Neural crest cell (in vitro differentiated cells): Measurements from ENCODE around the gene DNLZ. TPM values are rescaled to one million over a fixed set of nuclear protein-coding genes. Genes with fewer than 3 reads are reported as not detected.

ENCODE experiments used
- DNase-seq: peaks from one replicate; pipeline ENCODE4 v3.0.0; 2021; ENCODE audit warnings: low read depth, mixed read lengths, low spot score
- H3K27ac Mint-ChIP-seq: one replicate; pipeline ENCODE4 v1.8.0; 2021; ENCODE audit warnings: mild to moderate bottlenecking, mixed read lengths; ENCODE audit not compliant: unreplicated experiment
- H3K27me3 Mint-ChIP-seq: 2 replicates; pipeline ENCODE4 v1.8.0; 2021; ENCODE audit warnings: low read depth, mild to moderate bottlenecking, mixed read lengths
- H3K36me3 Mint-ChIP-seq: 2 replicates; pipeline ENCODE4 v1.8.0; 2021; ENCODE audit warnings: low read depth, mild to moderate bottlenecking, mixed read lengths
- H3K4me1 Mint-ChIP-seq: 2 replicates; pipeline ENCODE4 v1.8.0; 2021; ENCODE audit warnings: mixed read lengths
- H3K4me3 Mint-ChIP-seq: one replicate; pipeline ENCODE4 v1.8.0; 2021; ENCODE audit warnings: mild to moderate bottlenecking, mixed read lengths
- H3K9me3 Mint-ChIP-seq: 2 replicates; pipeline ENCODE4 v1.8.0; 2021; ENCODE audit warnings: mixed read lengths
- CTCF ChIP-seq: fragments of 200-600 bp; sonication (generic); conservative IDR thresholded peaks from 2 replicates; pipeline ENCODE4 v1.5.0; 2021; ENCODE audit warnings: antibody characterized with exemption, mild to moderate bottlenecking
- total RNA-seq: library from RNA; stranded (reverse); gene quantifications from 2 replicates; pipeline ENCODE4 v1.2.1, GENCODE V29; 2021

DNLZ gene
- total RNA-seq, 1 donor from 2014 or later, result 21.3 TPM

GRCh38 chr9:136343121-136343883 lies 20.2 kb downstream of the DNLZ start:
- H3K4me1 Mint-ChIP-seq, result peaks cover 32% of the 10 kb centered on the region
- H3K27me3 Mint-ChIP-seq, result peaks cover 5% of the 10 kb centered on the region
- H3K36me3 Mint-ChIP-seq, result no peaks in the 10 kb centered on the region
- no peak for TF ChIP-seq CTCF
- DNase-seq, result no peak
- H3K27ac Mint-ChIP-seq, result peak overlapping the region; percentile 81
- H3K4me3 Mint-ChIP-seq, result peak overlapping the region; percentile 80
- no peaks in the 10 kb centered on the region for H3K9me3 Mint-ChIP-seq

- peaks cover 32% of the 10 kb centered on the region for H3K4me1 Mint-ChIP-seq
- peak; percentile 95 for DNase-seq
- no peak for TF ChIP-seq CTCF
- peaks cover 5% of the 10 kb centered on the region for H3K27me3 Mint-ChIP-seq
- H3K27ac Mint-ChIP-seq, result no peak overlapping the region
- no peaks in the 10 kb centered on the region for H3K36me3 Mint-ChIP-seq
- H3K9me3 Mint-ChIP-seq, result no peaks in the 10 kb centered on the region
- H3K4me3 Mint-ChIP-seq, result peak overlapping the region; percentile 80
Observed at GRCh38 chr9:136342181-136343120, 21.1 kb downstream of the DNLZ start.

- DNase-seq, result no peak
- Mint-ChIP-seq H3K4me1 (peaks cover 32% of the 10 kb centered on the region), H3K27me3 (peaks cover 5% of the 10 kb centered on the region), H3K4me3 (peak overlapping the region; percentile 71), H3K36me3 (no peaks in the 10 kb centered on the region), H3K9me3 (no peaks in the 10 kb centered on the region), H3K27ac (no peak overlapping the region)
- no peak for TF ChIP-seq CTCF
Observed at GRCh38 chr9:136341769-136342168, 21.8 kb downstream of the DNLZ start.

GRCh38 chr9:136341042-136341655 lies 22.4 kb downstream of the DNLZ start:
- no peak for DNase-seq
- H3K27me3 Mint-ChIP-seq, result peaks cover 5% of the 10 kb centered on the region
- no peak for TF ChIP-seq CTCF
- no peak overlapping the region for H3K27ac Mint-ChIP-seq
- no peak overlapping the region for H3K4me3 Mint-ChIP-seq
- no peaks in the 10 kb centered on the region for H3K36me3 Mint-ChIP-seq
- no peaks in the 10 kb centered on the region for H3K9me3 Mint-ChIP-seq
- H3K4me1 Mint-ChIP-seq, result peaks cover 32% of the 10 kb centered on the region

- no peak overlapping the region for H3K27ac Mint-ChIP-seq
- peaks cover 29% of the 10 kb centered on the region for H3K4me1 Mint-ChIP-seq
- no peaks in the 10 kb centered on the region for H3K9me3 Mint-ChIP-seq
- DNase-seq, result no peak
- H3K36me3 Mint-ChIP-seq, result no peaks in the 10 kb centered on the region
- TF ChIP-seq CTCF, result no peak
- H3K27me3 Mint-ChIP-seq, result peaks cover 5% of the 10 kb centered on the region
- no peak overlapping the region for H3K4me3 Mint-ChIP-seq
Observed at GRCh38 chr9:136340356-136341041, 23.0 kb downstream of the DNLZ start.
